ENCODE data around the gene DGCR8.

Gene DGCR8
- 37.4 to 63.3 reads per million in 2 donors for total RNA-seq

DNA sequence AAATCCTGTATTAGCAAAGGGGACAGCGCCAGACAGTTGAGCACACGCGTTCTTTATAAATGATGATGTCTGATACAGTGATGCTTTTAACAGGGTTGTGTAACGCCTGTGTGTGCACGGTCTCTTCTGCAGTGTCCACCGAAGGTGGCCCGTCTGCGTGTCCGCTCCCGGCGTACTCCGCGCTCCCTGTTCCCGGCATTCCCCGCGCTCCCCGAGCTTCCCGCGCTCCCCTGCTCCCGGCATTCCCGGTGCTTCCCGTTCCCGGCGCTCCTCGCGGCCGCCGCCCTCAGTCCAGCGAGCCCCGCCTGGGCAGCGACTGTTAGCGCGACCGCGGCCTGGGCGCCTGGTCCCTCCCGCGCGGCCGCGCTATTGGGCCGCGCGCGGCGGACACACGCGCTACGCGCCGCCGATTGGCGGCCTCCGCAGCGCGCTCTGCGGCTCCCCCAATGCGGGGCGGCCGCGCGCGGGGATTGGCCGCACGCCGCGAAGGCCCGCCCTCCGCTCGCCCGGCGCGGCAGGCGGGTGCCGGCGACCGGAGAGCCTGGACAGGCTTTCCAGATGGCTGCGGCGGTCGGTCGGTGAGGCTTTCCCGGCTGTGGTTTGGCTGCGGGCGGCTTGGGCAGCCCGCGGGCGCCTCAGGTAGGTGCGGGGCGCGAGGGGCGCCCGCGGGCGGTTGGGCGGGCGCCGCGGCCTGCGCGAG is at the start of gene DGCR8:
DGCR8 (plus strand) TSS at position 497 of the 700 bp plus-strand sequence. CDS start 5,723 bp downstream, outside the sequence.
- DNase-seq, result peak; percentile 61

DNA sequence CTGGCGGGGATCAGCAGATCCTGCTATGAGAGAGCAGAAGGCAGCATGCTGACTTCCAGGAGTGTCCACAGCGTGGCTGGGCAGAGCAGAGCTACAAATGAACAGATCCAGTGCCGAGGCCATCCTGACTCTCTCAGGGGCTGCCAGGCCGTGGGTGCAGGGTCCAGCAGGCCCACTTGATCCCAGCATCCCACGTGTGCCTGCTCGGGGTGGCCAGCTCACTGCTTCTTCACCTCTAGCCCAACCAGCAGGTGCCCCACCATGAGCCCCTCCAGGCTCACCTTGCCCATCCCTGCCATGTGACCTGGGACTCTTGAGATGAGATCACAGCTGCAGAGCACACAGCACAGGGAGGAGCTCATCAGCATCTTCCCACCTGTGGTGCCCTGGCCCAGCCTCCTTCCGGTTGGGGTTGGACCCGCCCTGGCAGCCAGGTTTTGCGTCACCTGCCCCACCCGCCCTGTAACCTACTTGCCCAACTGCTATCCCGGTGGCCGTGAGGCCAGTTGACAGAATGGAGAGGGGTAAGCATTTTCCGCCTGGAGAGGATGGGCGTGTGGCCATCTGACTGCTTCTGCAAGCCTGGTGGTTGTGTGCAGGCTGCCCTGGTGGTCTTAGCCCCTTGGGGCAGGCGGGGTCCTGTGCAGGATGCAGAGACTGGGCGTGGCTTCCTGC is 48.2 kb upstream of the DGCR8 start:
- DNase-seq, result peak; percentile 45

DNA sequence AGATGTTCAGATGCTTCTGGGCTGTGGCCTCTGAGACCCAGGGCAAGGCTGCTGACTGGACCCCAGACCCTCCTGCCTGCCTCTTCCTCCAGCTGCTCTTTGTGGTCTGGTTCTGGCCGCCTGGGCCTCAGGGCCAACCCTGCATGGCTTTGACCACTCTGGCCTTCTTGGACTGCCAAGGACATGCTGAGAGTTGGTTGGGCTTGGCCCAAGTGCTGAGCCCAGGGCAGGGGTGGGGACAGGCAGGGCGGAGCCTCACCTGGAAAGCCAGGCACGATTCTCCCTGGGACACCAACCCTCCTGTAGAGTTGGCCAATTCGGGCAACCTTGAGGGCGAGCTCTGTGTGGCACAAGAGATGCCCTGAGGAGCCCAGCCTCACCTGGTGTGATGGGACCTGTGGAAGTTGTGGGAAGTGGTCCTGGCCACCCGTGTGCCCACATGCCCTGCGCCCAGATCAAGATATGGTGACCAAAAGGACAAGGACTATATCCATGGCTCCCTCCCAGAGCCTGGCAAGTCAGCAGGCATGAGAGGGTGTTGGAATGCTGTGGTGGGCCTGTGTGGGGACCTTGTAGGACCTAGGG is 47.5 kb upstream of the DGCR8 start:
- DNase-seq, result no peak

DNA sequence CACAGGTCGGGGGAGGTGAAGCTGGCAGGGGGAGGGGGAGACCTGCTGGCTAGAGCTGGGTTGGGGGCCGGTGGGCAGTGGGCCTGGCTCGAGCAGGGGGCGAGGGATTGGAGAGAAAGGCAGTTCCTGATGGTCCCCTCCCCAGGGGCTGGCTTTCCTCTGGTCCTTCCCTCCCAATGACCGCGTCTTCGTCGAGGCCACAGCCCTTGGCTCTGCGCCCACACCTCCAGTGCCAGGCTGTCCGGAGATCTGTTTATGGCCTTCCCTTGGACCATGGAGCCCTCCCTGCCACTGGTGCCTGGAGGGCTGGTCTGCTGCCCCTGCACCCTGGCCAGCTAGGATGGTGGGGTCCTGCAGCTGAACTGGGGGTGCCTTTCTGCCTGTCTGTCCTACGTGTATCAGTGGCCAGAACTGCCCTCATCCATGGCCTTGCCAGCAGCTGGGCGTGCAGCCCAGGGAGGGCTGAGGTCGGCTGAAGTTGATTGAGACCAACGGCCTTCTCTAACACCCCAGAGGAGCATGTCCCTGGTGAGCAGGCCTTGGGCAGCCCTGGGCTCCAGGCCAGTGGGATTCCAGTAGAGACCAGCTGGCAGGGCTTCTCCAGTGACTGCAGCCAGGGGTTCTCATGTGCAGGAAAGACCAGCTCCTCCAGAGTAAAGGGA is 46.9 kb upstream of the DGCR8 start:
- no peak for DNase-seq

DNA sequence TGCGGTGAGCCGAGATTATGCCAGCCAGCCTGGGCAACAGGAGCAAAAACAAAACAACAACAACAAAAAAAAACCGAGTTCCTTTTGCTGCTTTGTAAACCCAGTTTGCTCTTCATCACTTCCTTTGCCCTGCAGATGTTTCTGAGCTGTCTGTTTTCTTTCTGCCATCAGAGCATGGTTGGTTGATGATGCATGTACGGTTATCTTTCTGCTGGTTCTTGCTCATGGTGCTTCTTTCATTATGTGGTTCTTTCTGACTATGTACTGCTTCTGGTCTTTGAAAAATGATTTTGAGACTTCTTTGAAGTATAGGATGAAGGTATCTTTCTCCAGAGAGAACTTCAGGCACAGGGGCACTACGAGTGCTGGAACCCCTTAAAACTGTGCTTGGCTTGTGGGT is 45.9 kb upstream of the DGCR8 start:
- no peak for DNase-seq

DNA sequence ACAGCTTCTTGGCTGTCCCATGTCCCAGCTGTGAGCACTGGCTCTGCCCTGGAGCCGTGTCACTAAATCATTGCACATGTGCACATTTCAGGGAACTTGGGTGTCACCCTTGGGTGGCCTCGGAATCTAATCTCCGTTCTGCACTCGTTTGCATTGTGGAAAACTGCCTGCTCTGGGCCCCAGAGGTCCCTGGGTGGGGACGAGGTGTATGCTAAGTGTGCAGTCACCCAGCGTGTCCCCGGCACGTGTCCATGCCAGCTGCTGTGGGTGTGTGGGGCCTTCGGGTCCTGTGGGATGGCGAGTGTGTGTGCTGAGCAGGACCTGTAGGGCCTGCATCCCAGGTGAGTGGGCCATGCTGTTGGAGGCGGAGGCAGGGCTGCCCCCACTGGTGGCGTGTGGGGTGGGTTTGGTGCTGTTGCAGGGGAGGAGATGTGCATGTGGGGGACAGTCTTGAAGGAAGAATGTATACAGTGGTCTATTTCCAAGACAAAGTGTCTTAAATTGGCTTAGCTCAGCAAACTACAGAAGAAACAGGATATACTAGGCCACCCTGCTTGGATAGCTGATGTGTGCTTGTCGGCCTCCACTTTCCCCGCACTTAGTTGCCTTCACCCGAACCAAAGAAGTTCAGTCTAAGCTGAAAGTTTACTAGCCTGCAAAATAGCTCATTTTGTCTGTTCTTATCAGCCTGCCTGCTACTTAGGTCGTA is 44.5 kb upstream of the DGCR8 start:
- DNase-seq, result no peak

DNA sequence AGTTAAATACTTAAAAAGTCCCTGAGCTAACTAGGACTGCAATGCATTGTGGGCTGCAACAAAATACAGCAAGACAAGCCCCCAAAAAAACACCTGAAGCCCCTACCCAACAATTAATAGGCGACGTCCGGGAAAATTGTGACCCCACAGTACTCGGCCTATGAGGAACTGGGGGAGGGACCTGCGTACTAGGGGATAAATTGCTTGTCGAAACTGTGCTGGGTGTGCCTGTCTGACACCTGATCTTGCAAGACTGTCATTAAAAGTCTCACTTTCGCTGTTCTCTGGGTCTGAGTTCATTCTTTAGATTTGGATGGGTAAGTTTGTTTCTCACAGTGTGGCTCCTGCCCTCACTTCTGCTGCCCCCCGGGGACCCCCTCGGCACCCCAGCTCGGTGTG is 44.0 kb upstream of the DGCR8 start:
- no peak for DNase-seq

DNA sequence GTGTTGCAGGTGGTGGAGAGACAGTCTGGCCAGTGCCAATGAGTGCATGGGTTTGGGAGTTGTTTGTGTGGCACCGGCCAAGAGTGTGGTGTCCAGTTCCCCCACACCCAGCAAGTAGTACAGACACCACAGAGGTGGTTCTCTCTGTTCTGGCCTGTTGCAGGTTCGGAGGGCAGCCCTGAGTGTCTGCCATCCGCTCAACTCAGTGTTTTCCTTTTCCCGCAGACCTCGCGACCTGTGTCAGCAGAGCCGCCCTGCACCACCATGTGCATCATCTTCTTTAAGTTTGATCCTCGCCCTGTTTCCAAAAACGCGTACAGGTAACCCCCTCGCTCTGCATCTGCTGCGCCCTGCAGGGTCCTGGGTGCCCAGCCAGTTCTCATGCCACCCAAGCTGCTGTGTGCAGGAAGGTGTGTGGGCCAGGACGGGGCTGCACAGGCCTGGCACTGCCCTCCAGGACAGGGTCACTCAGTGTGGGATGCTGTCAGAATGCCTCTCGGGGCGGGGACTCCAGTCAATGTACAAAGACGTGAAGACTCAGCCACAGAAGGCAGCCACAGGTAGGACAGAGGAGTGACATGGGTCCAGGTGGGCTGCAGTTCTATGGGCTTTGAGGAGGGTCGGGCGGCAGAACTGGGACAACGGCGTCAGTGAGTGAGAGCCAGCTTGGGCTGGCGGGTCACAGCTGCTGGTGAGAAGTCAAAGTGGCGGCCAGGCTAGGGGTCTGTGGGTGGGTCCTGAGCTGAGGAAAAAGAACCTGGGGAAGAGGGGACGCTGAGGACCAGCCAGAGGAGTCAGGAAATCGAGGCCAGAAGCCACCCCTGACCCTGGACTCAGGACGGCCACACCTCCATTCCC is 43.3 kb upstream of the DGCR8 start:
- DNase-seq, result no peak

DNA sequence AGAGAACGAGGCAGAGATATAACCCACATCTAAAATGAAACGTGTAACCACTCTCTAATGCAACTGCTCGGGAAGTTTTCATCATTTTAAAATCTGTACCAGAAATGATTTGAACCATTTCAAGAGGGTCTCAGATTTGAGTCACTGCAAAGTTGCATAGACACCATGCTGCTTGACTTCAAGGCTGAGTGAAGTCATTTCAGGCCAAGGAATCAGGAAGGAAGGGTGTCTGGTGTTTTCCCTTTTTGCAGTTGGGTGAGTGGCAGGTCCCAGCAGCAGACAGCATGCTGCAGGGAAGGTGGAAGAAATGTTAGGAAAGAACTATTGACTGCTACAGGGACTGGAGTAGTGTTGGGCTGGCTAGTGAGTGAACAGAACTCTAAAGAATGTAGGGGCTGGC is 42.6 kb upstream of the DGCR8 start:
- no peak for DNase-seq

DNA sequence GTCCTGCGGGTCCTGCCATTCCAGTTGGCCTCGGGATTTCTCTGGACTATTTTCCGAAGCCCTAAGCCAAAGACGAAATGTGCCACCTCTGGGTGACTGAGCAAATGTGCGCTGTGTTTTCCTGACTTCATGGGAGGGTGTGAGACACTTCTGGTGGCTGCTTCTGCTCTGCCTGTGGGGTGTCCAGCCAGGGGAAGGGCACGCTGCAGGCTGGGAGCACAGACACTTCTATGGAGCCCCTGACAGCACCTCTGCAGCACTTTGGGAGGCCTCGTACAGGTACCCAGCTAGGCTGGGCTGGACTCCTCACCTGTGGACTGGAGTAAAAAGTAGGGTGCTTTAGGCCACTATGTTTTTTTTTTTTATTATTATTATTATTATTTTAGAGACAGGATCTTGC is 41.5 kb upstream of the DGCR8 start:
- no peak for DNase-seq

DNA sequence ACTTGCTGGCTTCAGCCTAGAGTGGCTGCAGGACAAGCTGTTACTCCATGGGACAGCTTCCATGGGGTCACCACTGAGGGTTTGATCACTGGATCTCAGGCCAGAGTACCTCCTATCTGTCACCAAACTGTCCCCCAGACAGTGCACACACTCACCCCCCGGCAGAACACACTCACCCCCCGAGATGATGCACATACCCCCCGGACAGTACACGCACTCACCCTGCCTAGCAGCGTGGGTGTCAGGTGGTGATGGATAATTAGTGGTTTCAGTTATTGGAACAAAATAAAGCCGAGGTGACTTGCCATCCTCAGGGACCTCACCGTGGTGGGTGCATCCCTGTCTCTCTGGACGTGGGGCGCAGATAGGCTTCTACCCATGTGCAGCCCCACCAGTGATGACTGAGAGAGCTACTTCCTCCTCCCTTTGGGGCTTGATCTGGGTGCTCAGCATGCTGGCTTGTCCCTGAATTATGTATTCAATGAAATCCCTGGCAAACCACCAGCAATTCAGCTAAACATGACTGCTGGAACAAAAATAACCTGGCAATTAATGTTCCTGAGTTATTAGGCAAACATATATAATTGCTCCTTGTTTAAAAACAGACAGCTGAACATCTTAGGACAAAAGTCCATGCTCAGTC is 40.2 kb upstream of the DGCR8 start:
- DNase-seq, result no peak

DNA sequence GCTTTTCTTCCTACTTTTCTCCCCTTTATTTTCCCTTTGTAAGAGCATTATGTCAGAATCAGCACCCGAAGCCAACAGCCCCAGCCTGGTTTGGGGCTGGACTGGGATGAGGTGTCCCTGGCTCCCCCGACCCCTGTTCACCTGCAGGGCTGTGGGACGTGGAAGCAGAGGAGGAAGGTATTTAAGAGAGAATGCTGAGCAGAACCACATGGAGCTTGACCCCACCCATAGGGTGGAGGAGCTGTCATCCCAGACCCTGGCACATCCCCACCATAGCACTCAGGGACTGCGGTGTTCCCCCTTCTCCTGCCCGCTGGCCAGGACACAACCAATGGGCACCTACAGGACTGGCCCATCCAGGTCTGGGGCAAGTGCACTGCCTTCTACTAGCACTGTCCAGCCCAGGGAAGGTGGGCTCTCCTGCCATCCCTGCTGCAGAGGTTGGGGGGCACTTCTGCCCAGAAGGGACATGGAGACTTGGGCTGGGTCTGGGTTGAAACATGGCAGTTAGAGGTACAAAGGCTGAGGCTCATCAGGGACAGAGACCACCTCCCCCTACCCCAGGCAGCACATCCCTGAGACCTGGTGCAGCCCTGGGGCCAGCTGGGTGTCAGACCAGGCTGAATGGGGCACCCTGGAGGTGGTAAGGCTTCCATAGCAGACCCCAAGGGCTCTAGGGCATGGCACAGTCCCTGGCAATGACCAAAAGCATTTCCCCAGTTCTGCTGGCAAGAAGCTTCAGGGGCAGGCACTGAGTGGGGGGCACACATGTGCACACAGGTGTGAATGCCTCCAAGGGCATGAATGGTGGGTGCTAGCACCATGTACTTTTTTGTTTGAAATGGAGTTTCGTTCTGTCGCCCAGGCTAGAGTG is 39.5 kb upstream of the DGCR8 start:
- DNase-seq, result no peak

DNA sequence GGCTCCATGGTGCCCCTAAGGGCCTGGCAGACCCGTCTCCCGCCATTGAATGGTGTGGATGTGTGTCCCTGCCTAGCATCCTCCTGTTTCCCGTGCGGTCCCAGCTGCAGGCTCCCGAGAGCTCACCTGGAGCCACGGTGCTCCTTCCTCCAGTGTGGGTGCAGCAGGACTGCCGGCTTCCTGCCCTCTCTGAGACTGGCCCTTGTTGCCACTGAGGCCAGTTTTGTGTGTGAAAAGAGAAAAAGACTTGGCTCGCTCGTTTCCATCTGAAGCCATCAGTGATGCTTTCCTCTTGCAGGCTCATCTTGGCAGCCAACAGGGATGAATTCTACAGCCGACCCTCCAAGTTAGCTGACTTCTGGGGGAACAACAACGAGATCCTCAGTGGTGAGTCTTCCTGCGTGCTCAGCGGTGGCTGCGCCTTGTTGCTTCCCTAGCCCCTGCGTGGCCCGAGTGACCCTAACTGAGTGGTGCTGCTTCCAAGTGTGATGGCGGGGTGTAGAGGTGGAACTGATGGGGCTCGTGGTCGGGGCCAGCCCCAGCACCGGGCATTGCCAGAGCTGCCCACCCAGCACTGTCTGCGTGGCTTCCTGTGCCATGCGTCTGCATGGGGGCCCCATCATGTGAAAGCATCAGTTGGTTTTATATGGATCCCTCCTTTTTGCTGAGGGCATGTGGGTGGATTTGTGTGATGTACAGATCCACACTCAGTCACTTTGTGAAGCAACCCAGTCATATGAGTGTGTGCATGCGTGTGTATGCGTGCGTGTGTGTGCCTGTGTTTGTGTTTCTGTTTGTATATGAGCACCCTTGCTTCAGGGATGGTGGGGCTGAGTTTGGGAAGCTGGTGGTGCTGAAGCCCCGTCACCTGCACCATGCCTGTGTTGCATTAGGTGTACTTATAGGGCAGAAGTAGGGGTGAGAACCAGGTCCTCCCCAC is 36.7 kb upstream of the DGCR8 start:
- DNase-seq, result no peak

DNA sequence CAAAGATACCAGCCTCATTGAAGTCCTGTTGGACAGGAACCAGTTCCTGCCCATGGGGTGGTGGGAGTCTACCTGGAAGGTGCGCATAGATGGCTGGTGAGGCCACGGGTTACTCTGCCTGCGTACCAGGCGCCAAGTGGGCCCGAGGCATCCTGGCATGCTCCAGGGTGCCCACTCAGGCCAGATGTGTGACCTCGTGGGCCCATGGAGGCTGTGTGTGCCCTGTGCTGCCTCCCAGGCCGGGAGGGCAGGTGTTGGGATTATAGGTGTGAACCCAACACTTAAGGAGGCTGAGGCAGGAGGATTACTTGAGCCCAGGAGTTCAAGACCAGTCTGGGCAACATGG is 36.1 kb upstream of the DGCR8 start:
- no peak for DNase-seq

DNA sequence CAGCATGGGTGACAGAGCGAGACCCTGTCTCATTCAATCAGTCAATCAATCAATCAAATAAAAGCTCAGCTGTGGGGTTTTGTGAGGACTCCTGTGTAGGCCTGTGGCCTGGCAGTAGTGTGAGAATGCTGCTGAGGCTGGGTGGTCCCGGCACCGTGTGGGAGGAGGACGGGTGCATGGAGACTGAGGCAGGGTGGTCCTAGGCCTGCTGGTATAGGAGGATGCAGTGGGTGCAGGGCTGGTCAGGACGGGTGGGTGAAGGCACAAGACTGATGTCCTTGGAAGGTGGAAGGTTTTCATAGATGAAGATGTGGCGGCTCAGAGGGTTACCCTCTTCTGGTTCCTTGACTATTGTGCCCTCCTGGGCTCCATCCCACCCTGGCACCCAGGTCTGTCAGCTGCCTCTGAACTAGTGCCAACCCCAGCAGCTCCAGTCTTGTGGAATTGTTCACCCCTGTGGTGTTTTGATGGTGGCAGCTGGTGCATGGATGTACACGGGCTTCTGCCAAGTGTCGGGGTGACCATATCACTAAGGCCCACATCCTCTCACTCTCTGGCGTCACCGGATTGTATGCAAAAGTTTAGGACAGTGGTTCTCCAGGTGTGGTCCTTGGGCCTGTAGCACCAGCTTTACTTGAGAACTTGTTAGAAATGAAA is 35.4 kb upstream of the DGCR8 start:
- DNase-seq, result no peak

DNA sequence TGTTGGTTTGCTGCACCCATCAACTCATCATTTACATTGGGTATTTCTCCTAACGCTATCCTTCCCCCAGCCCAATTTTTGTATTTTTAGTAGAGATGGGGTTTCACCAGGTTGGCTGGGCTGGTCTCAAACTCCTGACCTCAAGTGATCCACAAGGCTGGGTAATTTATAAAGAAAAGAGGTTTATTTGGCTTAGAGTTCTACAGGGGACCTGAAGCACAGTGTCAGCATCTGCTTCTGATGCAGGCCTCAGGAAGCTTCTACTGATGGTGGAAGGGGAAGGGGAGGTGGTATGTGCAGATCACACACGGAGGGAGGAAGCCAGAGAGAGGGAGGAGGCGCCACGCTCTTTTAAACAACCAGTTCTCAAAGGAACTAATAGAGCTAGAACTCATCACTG is 33.3 kb upstream of the DGCR8 start:
- DNase-seq, result no peak

DNA sequence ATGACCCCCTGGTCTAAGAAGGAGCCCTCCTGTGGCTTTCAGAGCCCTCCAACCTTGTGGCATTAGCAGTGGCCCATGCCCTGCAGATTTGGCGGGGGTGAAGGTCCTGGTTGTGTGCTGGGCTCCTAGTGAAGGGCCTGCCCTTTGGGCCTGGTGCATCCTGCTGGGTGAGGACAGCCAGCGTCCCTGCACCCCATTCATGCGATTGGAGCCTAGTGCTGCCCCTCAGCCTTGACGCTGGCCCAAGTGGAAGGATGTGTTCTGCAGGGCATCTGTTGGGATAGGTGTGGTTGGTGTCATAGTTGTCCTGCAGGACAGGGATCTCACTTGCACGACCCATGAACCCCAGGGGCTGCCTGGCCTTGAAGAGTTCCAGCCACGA is 28.1 kb upstream of the DGCR8 start:
- no peak for DNase-seq

DNA sequence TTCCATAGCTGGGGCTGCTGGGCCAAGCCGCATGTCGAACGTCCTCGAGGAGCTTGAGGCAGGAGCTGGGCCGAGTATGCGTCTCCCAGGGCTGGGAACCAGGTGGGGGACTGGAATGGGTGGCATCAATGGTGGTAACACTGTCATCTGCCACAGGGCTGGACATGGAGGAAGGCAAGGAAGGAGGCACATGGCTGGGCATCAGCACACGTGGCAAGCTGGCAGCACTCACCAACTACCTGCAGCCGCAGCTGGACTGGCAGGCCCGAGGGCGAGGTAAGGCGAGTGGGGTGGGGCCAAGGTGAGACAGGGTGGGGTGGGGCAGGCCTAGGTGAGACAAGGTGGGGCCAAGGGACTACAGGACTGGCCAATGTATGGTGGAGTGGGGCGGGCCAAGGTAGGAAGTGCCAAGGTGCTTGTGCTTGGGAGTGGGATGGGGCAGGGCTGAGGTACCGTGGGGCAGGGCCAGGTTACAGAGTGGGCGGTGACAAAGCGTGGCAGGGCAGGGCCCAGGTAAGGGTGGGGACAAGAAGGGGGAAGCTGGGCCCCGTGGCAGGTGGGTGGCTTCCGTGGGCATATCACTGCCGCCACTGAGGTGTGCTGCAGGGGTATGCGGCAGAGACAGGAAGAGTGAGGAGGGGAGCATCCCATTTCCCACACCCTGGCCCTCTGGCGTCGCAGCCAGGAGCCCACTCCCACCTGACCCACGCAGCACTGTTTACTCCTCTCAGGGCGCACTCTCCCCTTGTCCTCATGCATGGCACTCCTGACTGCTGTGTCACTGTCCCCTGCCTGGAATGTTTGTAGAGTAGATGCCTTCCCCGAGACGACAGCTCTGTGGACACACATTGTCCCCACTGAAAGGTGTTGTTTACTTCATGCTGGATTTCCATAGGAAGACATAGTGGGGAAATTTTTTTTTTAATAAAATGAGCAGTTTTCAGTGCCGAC is 27.5 kb upstream of the DGCR8 start:
- DNase-seq, result no peak

Data from T-helper 9 cell (primary cell).